Gastroesophageal sphincter (tissue), 4 donors: ENCODE data around the gene STK32C. TPM values are rescaled to one million over a fixed set of nuclear protein-coding genes. Genes with fewer than 3 reads are reported as not detected.

Experiments used
- ATAC-seq: fragments of 150-250 bp; one replicate; pipeline ENCODE4 v1.9.1; 2016; ENCODE audit warnings: mild to moderate bottlenecking, moderate library complexity
- H3K27ac ChIP-seq, 4 donors: fragments of 200-600 bp; sonication (generic) in 3 of 4; 1 replicate in 3 of 4; 2 replicates in 1 of 4; pipeline ENCODE4 v1.5.1; 2016 to 2019
- H3K27me3 ChIP-seq: fragments of 200-600 bp; sonication (generic); one replicate; pipeline ENCODE4 v1.5.1; 2019
- H3K36me3 ChIP-seq, 2 donors: fragments of 200-600 bp; sonication (generic); one replicate each; pipeline ENCODE4 v1.5.1; 2019; ENCODE audit warnings: control low read depth in 1 of 2
- H3K4me1 ChIP-seq, 3 donors: fragments of 200-600 bp; sonication (generic); 1 replicate in 2 of 3; 2 replicates in 1 of 3; pipeline ENCODE4 v1.5.1; 2016 to 2019; ENCODE audit warnings: control low read depth in 2 of 3
- H3K4me3 ChIP-seq, 2 donors: fragments of 200-600 bp; sonication (generic); one replicate each; pipeline ENCODE4 v1.5.1; 2019; ENCODE audit warnings: mild to moderate bottlenecking in 1 of 2, moderate library complexity in 1 of 2
- H3K9me3 ChIP-seq, 3 donors: fragments of 200-600 bp; sonication (generic); one replicate each; pipeline ENCODE4 v1.5.1; 2017 to 2019; ENCODE audit warnings: control low read depth in 2 of 3
- EP300 ChIP-seq: sonication (generic); formaldehyde crosslinking; IDR thresholded peaks from one replicate; pipeline ENCODE4 v1.6.1; 2017; ENCODE audit warnings: antibody characterized with exemption, mild to moderate bottlenecking
- POLR2A ChIP-seq, 2 donors: fragments of 450-650 bp; IDR thresholded peaks; one replicate each; pipeline ENCODE4 v1.6.1; 2017; ENCODE audit warnings: antibody characterized with exemption in 2 of 2, mild to moderate bottlenecking in 2 of 2, moderate library complexity in 1 of 2
- POLR2AphosphoS5 ChIP-seq: sonication (generic); formaldehyde crosslinking; IDR thresholded peaks from one replicate; pipeline ENCODE4 v1.6.1; 2017; ENCODE audit warnings: antibody characterized with exemption
- WGBS, 2 donors: methylation state at CpG; one replicate each; pipeline ENCODE4 v1.1.5; 2018; ENCODE audit warnings: low coverage in 1 of 2; 5-methylcytosine and 5-hydroxymethylcytosine counted together
- total RNA-seq, 4 donors: library from RNA; depleted of rRNA; stranded (reverse); fragments of >200 nt; gene quantifications; one replicate each; pipeline ENCODE4 v1.1.0, GENCODE V29; 2016
- TF ChIP-seq, protein P1 (sequence below), 4 experiments: fragments of 200-600 bp in 2 of 4; fragments of 450-650 bp in 2 of 4; sonication (generic) in 1 of 4; IDR thresholded peaks; one replicate each; pipeline ENCODE4 v1.5.1; 2017 to 2019; ENCODE audit warnings: antibody characterized with exemption in 4 of 4, mild to moderate bottlenecking in 2 of 4, moderate library complexity in 2 of 4

The STK32C gene
- total RNA-seq, 4 donors from 2014 or later = 3.8 to 13.0 (median 5.1) TPM

DNA sequence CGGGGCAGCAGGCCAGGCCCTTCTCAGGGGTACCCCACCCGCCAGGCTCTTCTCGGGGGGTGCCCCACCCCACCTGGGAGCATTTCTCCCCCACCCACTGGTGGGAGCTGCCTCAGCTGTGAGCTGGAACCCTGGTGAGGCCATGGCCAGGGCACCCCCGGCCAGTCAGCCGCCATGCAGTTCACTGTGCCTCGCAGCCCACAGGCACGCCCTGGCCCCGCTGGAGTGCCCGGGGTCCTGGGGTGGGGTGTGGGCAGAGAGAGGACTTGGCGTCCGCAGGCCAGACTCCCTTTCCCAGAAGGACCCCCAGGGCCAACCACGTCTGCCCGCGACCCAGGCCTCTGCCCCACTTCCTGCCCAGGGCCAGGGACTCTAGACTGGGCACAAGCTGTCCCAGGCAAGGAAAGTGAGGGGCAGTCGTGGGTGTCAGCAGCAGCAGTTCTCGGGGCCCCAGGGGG lies 107.9 kb downstream of the STK32C start:
- Histone ChIP-seq H3K9me3 (no peaks in the 10 kb centered on the region), H3K4me3 (no peak overlapping the region), H3K36me3 (no peaks in the 10 kb centered on the region), H3K4me1 (no peaks in the 10 kb centered on the region), H3K27me3 (no peaks in the 10 kb centered on the region), H3K27ac (no peak overlapping the region)
- TF ChIP-seq POLR2A (IDR thresholded peaks at IDR 0.05) (no peak), EP300 (no peak), POLR2AphosphoS5 (no peak)
- TF ChIP-seq, protein P1, sequence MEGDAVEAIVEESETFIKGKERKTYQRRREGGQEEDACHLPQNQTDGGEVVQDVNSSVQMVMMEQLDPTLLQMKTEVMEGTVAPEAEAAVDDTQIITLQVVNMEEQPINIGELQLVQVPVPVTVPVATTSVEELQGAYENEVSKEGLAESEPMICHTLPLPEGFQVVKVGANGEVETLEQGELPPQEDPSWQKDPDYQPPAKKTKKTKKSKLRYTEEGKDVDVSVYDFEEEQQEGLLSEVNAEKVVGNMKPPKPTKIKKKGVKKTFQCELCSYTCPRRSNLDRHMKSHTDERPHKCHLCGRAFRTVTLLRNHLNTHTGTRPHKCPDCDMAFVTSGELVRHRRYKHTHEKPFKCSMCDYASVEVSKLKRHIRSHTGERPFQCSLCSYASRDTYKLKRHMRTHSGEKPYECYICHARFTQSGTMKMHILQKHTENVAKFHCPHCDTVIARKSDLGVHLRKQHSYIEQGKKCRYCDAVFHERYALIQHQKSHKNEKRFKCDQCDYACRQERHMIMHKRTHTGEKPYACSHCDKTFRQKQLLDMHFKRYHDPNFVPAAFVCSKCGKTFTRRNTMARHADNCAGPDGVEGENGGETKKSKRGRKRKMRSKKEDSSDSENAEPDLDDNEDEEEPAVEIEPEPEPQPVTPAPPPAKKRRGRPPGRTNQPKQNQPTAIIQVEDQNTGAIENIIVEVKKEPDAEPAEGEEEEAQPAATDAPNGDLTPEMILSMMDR (IDR thresholded peaks at IDR 0.05) = no peak
- WGBS, 2 donors = no CpG with 5 or more reads among the region's 16 CpGs
- no peak for ATAC-seq

DNA sequence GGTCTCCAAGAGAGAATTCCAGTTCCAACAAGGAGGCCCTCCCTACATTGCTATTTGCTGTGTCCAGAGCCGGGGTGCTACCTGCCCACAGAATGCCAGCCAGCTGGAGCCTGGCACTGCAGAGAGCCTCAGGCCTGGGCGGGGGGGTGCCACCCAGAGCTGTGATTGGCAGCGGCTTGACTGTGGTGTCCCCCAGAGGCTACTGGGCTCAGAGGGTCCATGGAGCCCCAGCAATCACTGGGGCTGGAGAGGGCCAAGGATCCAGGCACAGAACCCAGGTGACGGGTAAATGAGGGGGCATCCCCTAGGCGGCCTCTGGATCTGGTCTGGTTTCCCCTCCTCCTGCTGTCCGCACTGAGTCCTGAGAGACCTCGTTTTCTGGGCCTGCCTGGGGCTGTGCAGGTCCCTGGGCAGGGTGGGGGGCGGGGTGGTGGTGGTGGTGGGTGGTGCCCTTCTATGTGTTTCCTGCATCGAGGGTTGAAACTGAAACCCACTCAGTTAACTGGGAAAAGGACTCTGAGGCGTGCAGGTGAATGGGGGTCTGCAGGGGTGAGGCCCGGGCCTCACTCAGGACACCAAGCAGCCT lies 108.4 kb downstream of the STK32C start:
- Histone ChIP-seq H3K4me1 (no peaks in the 10 kb centered on the region), H3K9me3 (no peaks in the 10 kb centered on the region), H3K27me3 (no peaks in the 10 kb centered on the region), H3K36me3 (no peaks in the 10 kb centered on the region), H3K27ac (no peak overlapping the region), H3K4me3 (no peak overlapping the region)
- TF ChIP-seq EP300 (no peak), POLR2A (IDR thresholded peaks at IDR 0.05) (no peak), POLR2AphosphoS5 (no peak)
- TF ChIP-seq, protein P1 (IDR thresholded peaks at IDR 0.05) = no peak
- WGBS, 2 donors = no CpG with 5 or more reads among the region's 11 CpGs
- ATAC-seq = no peak

DNA sequence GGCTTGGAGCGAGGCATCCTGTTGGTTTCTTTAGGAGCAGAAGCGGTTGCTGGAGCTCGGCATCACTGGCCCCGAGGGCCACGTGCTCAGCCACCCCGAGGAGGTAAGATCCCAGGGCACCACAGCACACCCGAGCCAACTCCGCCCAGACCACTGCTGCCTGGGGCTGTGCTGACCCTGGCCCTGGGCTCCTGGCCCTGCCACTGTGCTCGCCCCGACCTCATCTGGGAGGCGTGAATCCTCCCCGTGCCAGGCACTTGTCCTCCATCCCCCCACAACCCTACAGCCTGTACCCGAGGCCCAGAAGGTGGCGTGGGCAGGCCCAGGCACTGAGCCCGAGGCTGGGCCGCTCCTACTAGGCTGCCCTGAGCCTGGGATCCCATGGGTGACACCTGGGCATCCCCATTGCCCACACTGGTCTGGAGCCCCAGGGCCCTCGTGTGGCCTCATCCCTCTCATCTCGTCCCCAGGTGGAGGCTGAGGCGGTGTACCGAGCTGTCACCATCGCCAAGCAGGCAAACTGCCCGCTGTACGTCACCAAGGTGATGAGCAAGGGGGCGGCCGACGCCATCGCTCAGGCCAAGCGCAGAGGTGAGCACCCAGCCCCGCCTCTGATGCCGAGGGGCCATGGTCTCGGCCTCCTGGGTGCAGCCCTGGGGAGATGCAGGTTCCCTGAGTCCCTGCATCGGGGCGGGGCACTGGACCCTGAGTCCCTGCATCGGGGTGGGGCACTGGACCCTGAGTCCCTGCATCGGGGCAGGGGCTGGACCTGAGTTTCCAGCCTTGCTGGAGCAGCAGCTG lies 109.2 kb downstream of the STK32C start:
- ATAC-seq = no peak
- H3K27me3 ChIP-seq = no peaks in the 10 kb centered on the region
- WGBS, 2 donors = no CpG with 5 or more reads among the region's 35 CpGs
- no peak overlapping the region for H3K4me3 ChIP-seq
- no peaks in the 10 kb centered on the region for H3K9me3 ChIP-seq
- no peak overlapping the region for H3K27ac ChIP-seq
- no peaks in the 10 kb centered on the region for H3K4me1 ChIP-seq
- TF ChIP-seq, protein P1 (IDR thresholded peaks at IDR 0.05) = no peak
- TF ChIP-seq POLR2AphosphoS5 = no peak
- no peak for TF ChIP-seq EP300
- TF ChIP-seq POLR2A (IDR thresholded peaks at IDR 0.05) = no peak
- no peaks in the 10 kb centered on the region for H3K36me3 ChIP-seq

DNA sequence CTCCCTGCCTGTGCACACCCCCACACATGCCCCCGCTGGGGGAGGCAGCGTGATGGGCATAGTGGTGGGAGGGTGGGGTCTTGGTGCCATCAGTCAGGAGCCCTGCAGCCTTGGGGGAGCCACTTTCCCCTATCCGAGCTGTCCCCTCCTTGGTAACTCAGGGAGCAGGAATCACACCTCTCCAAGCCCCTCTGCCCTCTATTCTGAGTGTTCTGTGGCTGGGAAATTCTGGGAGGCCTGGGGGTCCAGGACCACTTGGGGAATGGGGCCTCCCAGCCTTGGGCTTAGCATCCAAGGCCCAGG lies 109.7 kb downstream of the STK32C start:
- Histone ChIP-seq H3K27me3 (no peaks in the 10 kb centered on the region), H3K27ac (no peak overlapping the region), H3K4me3 (no peak overlapping the region), H3K9me3 (no peaks in the 10 kb centered on the region), H3K4me1 (no peaks in the 10 kb centered on the region), H3K36me3 (no peaks in the 10 kb centered on the region)
- no peak for ATAC-seq
- no peak for TF ChIP-seq POLR2A (IDR thresholded peaks at IDR 0.05)
- TF ChIP-seq EP300 = no peak
- TF ChIP-seq, protein P1 (IDR thresholded peaks at IDR 0.05) = no peak
- no peak for TF ChIP-seq POLR2AphosphoS5
- WGBS, 2 donors = no CpG with 5 or more reads among the region's 3 CpGs
